Endothelial cell of umbilical vein (primary cell): ENCODE data around the gene SLC5A10. TPM values are rescaled to one million over a fixed set of nuclear protein-coding genes. Genes with fewer than 3 reads are reported as not detected.

Experiments
- BruUV-seq: library from RNA; stranded (reverse); fragments of 400-500 nt; replicated peaks from 2 replicates; lab custom pipeline; 2021; lab: Mats Ljungman, UMichigan
- CTCF ChIA-PET: fragments of 300-600, 350-600 bp; sonication (Branson Sonifier 250); formaldehyde crosslinking; loops from one replicate; lab custom pipeline; 2021; ENCODE audit warnings: antibody characterized with exemption, inconsistent platforms; lab: Charles Lee
- POLR2A ChIA-PET: fragments of 300-600, 350-600 bp; sonication (Branson Sonifier 250); formaldehyde crosslinking; loops from one replicate; lab custom pipeline; 2021; ENCODE audit warnings: antibody characterized with exemption, inconsistent platforms; lab: Charles Lee
- DNase-seq: peaks from one replicate; pipeline ENCODE4 v3.0.0-alpha.2; 2011; ENCODE audit warnings: low read depth, low spot score
- FAIRE-seq: peaks from 2 replicates; lab custom pipeline; 2011; peaks lifted over from hg19 to GRCh38; lab: Jason Lieb, UNC
- H2AFZ ChIP-seq: 2 replicates; pipeline ENCODE4 v1.6.0; 2012; ENCODE audit warnings: low read depth, low read length, control low read depth, inconsistent platforms
- H3K27ac ChIP-seq: 2 replicates; pipeline ENCODE4 v1.5.1; 2011; ENCODE audit warnings: low read depth, mild to moderate bottlenecking, control low read depth, low read length, moderate library complexity; ENCODE audit not compliant: insufficient read depth
- H3K27me3 ChIP-seq, 2 experiments: 2 replicates each; pipeline versions ENCODE4 v1.6.0 to v1.6.1; 2011; ENCODE audit warnings: low read length in 2 of 2, mixed read lengths in 1 of 2; ENCODE audit not compliant: control insufficient read depth in 2 of 2, insufficient read depth in 2 of 2
- H3K36me3 ChIP-seq, 2 experiments: 2 replicates in 1 of 2; 3 replicates in 1 of 2; pipeline ENCODE4 v1.5.1; 2011; ENCODE audit warnings: low read length in 2 of 2, mild to moderate bottlenecking in 1 of 2, moderate library complexity in 1 of 2; ENCODE audit not compliant: control insufficient read depth in 2 of 2, insufficient read depth in 2 of 2; ENCODE audit errors: extremely low read depth in 1 of 2
- H3K4me1 ChIP-seq: 3 replicates; pipeline ENCODE4 v1.5.1; 2011; ENCODE audit warnings: mild to moderate bottlenecking, low read length; ENCODE audit not compliant: control insufficient read depth, insufficient read depth; ENCODE audit errors: extremely low read depth
- H3K4me2 ChIP-seq: 2 replicates; pipeline ENCODE4 v1.6.1; 2011; ENCODE audit warnings: low read length, control low read depth, mixed read lengths; ENCODE audit not compliant: insufficient read depth
- H3K4me3 ChIP-seq, 3 experiments: fragments of 200-600 bp in 1 of 3; sonication (generic), shearing (Covaris generic) in 1 of 3; replicated peaks in 1 of 3; 2 replicates each; pipeline ENCODE4 v1.5.1; 2011 to 2016; ENCODE audit warnings: control low read depth in 3 of 3, low read length in 3 of 3, mild to moderate bottlenecking in 2 of 3, inconsistent platforms in 1 of 3, low read depth in 1 of 3, moderate library complexity in 1 of 3; ENCODE audit not compliant: insufficient read depth in 1 of 3
- H3K79me2 ChIP-seq: 2 replicates; pipeline ENCODE4 v1.6.0; 2012; ENCODE audit warnings: low read length, inconsistent platforms; ENCODE audit not compliant: control insufficient read depth, insufficient read depth
- H3K9ac ChIP-seq: replicated peaks from 2 replicates; pipeline ENCODE3; 2011; ENCODE audit warnings: low read length, control low read depth; ENCODE audit not compliant: insufficient read depth; ENCODE audit errors: extremely low read depth
- H3K9me1 ChIP-seq: replicated peaks from 3 replicates; pipeline ENCODE4 v1.6.0; 2011; ENCODE audit warnings: mild to moderate bottlenecking, low read length; ENCODE audit not compliant: control insufficient read depth, insufficient read depth; ENCODE audit errors: extremely low read depth
- H3K9me3 ChIP-seq: replicated peaks from 2 replicates; pipeline ENCODE4 v1.5.1; 2012; ENCODE audit warnings: low read length, inconsistent platforms; ENCODE audit not compliant: control insufficient read depth, insufficient read depth
- H4K20me1 ChIP-seq: replicated peaks from 2 replicates; pipeline ENCODE3; 2011; ENCODE audit warnings: mild to moderate bottlenecking, low read length; ENCODE audit not compliant: control insufficient read depth, insufficient read depth; ENCODE audit errors: extremely low read depth
- FOS ChIP-seq: IDR thresholded peaks from 2 replicates; pipeline ENCODE4 v1.6.1; 2011; ENCODE audit warnings: mild to moderate bottlenecking, low read length, moderate library complexity, borderline replicate concordance; ENCODE audit not compliant: insufficient read depth
- GATA2 ChIP-seq: IDR thresholded peaks from 2 replicates; pipeline ENCODE4 v1.7.0; 2011; ENCODE audit warnings: low read depth, mild to moderate bottlenecking, moderate library complexity, mixed read lengths, low read length; ENCODE audit not compliant: insufficient read length, insufficient read depth
- JUN ChIP-seq: IDR thresholded peaks from 2 replicates; pipeline ENCODE4 v1.6.1; 2011; ENCODE audit warnings: borderline replicate concordance, low read depth; ENCODE audit not compliant: insufficient read length, insufficient read depth
- MYC ChIP-seq: IDR thresholded peaks from one replicate; pipeline ENCODE4 v1.6.1; 2011; ENCODE audit warnings: mild to moderate bottlenecking, low read depth, low read length
- POLR2A ChIP-seq: IDR thresholded peaks from 2 replicates; pipeline ENCODE4 v1.6.1; 2012; ENCODE audit warnings: low read depth, mild to moderate bottlenecking, control low read depth, low read length
- POLR2AphosphoS5 ChIP-seq: IDR thresholded peaks from 2 replicates; pipeline ENCODE4 v1.6.1; 2012; ENCODE audit warnings: low read depth, mild to moderate bottlenecking, control low read depth, low read length, moderate library complexity; ENCODE audit not compliant: insufficient read depth
- dilution Hi-C: fragments of 300-500 bp; cut with MboI; formaldehyde crosslinking; loops from one replicate; pipeline ENCODE4 v1.15.0; 2019; ENCODE audit warnings: low sequenced_read_pairs; ENCODE audit not compliant: extremely low pct_ligation_motif_present
- intact Hi-C: fragments of 100-400 bp; cut with micrococcal nuclease; formaldehyde crosslinking; loops from one replicate; pipeline ENCODE4 v1.10.0; 2022
- polyA plus RNA-seq, 4 experiments: library from polyadenylated mRNA; depleted of rRNA in 3 of 4; stranded (reverse) in 3 of 4; unstranded in 1 of 4; fragments of >200 nt; gene quantifications; 2 replicates each; pipeline versions ENCODE4 v1.2.1 to v1.2.3, GENCODE V29; 2011 to 2012; ENCODE audit warnings: missing spikeins in 1 of 4
- total RNA-seq: library from RNA; stranded (reverse); gene quantifications from 2 replicates; pipeline ENCODE4 v1.2.3, GENCODE V29; 2021
- TF ChIP-seq, protein P1 (sequence below): IDR thresholded peaks from 2 replicates; pipeline ENCODE4 v1.6.1; 2011; ENCODE audit not compliant: insufficient read depth, insufficient read length
- TF ChIP-seq, protein P2 (sequence below), 2 donors: IDR thresholded peaks; 1 replicate in 1 of 2; 2 replicates in 1 of 2; pipeline ENCODE4 v1.5.1; 2011; ENCODE audit warnings: low read length in 2 of 2, mild to moderate bottlenecking in 2 of 2, moderate library complexity in 2 of 2, control low read depth in 1 of 2, inconsistent platforms in 1 of 2, low read depth in 1 of 2; ENCODE audit not compliant: insufficient read depth in 1 of 2; ENCODE audit errors: extremely low read depth in 1 of 2

The SLC5A10 gene
- total and polyA plus RNA-seq, 2 donors (not counting 3 experiments of a cell fraction or from before 2014, with no cell fraction given) = not detected

DNA sequence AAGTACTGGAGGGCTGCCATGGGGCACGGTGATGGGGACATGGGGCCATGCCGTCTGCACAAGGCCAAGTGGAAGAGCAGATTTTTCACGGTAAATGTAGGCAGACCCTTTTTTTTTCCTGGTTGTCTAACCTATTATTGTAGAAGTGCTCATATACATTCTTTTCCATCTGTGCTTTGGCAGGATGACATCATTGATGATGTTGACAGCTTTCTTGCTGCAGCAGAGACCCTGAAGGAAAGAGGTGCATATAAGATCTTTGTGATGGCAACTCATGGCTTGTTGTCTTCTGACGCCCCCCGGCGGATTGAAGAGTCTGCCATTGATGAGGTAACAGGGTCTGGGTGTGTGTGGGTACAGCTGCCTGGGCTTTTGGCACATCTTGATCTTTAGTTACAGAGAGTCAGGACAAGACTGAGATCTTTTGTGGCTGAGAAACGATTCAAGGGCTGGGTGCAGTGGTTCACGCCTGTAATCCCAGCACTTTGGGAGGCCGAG lies 23.3 kb upstream of the SLC5A10 start:
- Histone ChIP-seq H3K27ac (no peak overlapping the region), H3K36me3 (peaks cover 2 to 9% of the 10 kb centered on the region in 2 experiments), H3K9me1 (no peaks in the 10 kb centered on the region), H4K20me1 (no peaks in the 10 kb centered on the region), H2AFZ (no peak overlapping the region), H3K9ac (no peak overlapping the region), H3K27me3 (no peaks in the 10 kb centered on the region), H3K9me3 (no peaks in the 10 kb centered on the region), H3K4me3 (no peak overlapping the region), H3K4me2 (no peak overlapping the region), H3K4me1 (no peaks in the 10 kb centered on the region), H3K79me2 (no peaks in the 10 kb centered on the region)
- ChIA-PET CTCF (no interaction called here), POLR2A (no interaction called here)
- no TSS peak for BruUV-seq
- FAIRE-seq (peak; percentile 18), DNase-seq (no peak)
- TF ChIP-seq, protein P1, sequence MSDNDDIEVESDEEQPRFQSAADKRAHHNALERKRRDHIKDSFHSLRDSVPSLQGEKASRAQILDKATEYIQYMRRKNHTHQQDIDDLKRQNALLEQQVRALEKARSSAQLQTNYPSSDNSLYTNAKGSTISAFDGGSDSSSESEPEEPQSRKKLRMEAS = no peak
- TF ChIP-seq FOS (no peak), JUN (no peak), GATA2 (no peak), MYC (no peak), POLR2A (no peak), POLR2AphosphoS5 (no peak)
- TF ChIP-seq, protein P2, sequence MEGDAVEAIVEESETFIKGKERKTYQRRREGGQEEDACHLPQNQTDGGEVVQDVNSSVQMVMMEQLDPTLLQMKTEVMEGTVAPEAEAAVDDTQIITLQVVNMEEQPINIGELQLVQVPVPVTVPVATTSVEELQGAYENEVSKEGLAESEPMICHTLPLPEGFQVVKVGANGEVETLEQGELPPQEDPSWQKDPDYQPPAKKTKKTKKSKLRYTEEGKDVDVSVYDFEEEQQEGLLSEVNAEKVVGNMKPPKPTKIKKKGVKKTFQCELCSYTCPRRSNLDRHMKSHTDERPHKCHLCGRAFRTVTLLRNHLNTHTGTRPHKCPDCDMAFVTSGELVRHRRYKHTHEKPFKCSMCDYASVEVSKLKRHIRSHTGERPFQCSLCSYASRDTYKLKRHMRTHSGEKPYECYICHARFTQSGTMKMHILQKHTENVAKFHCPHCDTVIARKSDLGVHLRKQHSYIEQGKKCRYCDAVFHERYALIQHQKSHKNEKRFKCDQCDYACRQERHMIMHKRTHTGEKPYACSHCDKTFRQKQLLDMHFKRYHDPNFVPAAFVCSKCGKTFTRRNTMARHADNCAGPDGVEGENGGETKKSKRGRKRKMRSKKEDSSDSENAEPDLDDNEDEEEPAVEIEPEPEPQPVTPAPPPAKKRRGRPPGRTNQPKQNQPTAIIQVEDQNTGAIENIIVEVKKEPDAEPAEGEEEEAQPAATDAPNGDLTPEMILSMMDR (IDR thresholded peaks at IDR 0.05; ENCODE audit: extremely low read depth in 1 of 2, insufficient read depth in 1 of 2, low read depth in 1 of 2, low read length in 2 of 2) = no peak
- intact Hi-C loops = no loop called here
- dilution Hi-C loops = no loop called here
